Cardiac muscle cell (in vitro differentiated cells and primary cell): Measurements from ENCODE around the gene NAGA. TPM values are rescaled to one million over a fixed set of nuclear protein-coding genes. Genes with fewer than 3 reads are reported as not detected.

Source experiments
- DNase-seq, 2 donors: peaks; one replicate each; pipeline versions ENCODE4 v3.0.0 to v3.0.0-alpha.2; 2010 to 2017; ENCODE audit warnings: low read depth in 1 of 2, low spot score in 1 of 2
- H3K27ac ChIP-seq: fragments of 200-600 bp; sonication (generic); 2 replicates; pipeline ENCODE4 v1.5.1; 2016
- H3K27me3 ChIP-seq: fragments of 200-600 bp; sonication (generic); 2 replicates; pipeline ENCODE4 v1.6.0; 2016; ENCODE audit warnings: control low read depth
- H3K36me3 ChIP-seq: fragments of 200-600 bp; sonication (generic); 2 replicates; pipeline ENCODE4 v1.5.1; 2016; ENCODE audit warnings: control low read depth
- H3K4me1 ChIP-seq: fragments of 200-600 bp; sonication (generic); 2 replicates; pipeline ENCODE4 v1.8.1; 2017; ENCODE audit warnings: low read depth, mild to moderate bottlenecking, mixed run types
- H3K4me3 ChIP-seq: fragments of 200-600 bp; sonication (generic); 2 replicates; pipeline ENCODE4 v1.5.1; 2016; ENCODE audit warnings: mild to moderate bottlenecking
- H3K9me3 ChIP-seq: fragments of 200-600 bp; sonication (generic); 2 replicates; pipeline ENCODE4 v1.5.1; 2017; ENCODE audit warnings: low read depth, mild to moderate bottlenecking, control low read depth
- polyA plus RNA-seq: library from polyadenylated mRNA; unstranded; fragments of >200 nt; fragmentation: Nextera tagmentation; extraction: Ambion mirVana; gene quantifications from 2 replicates; pipeline ENCODE4 v1.2.1, GENCODE V29; 2016
- total RNA-seq: library from RNA; depleted of rRNA; stranded (reverse); fragments of >200 nt; gene quantifications from 2 replicates; pipeline ENCODE4 v1.2.3, GENCODE V29; 2016
- TF ChIP-seq, protein P1 (sequence below): IDR thresholded peaks from 2 replicates; pipeline ENCODE4 v1.5.1; 2012; ENCODE audit warnings: low read depth, mild to moderate bottlenecking, low read length

Gene NAGA
- total and polyA plus RNA-seq, 2 experiments from 2014 or later, result 22.8 to 31.7 TPM

DNA sequence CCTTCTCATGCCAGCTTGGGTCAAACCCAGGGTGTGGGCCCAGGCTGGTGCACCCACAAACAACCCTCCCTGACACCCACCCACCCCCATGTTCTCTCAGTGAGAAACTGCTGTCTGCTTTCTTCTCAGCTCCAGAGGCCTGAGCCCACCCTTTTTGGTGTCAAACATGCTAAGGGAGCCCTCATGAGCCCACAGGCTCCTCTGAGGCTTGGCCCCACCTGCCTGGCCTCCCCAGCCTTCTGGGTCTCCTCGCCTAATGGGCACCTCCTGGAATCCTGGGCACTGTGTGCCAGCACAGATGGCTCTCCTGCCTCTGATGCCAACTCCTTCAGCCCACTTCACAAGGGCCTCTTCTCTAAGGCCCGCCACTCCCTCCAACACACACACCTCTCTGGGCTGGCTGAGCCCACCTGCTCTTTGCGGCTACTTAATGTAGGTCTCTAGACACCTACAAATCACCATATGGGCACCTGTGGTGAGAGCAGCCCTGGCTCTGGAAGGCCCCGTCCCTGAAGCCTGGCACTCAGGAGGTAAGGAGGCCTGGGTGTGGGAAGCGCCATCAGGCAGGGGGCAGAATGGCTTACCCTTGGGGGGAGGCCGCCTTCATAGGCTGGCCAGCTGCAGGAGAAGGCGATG lies 4.4 kb downstream of the NAGA start:
- H3K27me3 ChIP-seq, result no peaks in the 10 kb centered on the region
- no peak for DNase-seq
- no peak overlapping the region for H3K27ac ChIP-seq
- H3K4me3 ChIP-seq, result no peak overlapping the region
- peaks cover 9% of the 10 kb centered on the region for H3K4me1 ChIP-seq
- no peaks in the 10 kb centered on the region for H3K9me3 ChIP-seq
- no peaks in the 10 kb centered on the region for H3K36me3 ChIP-seq
- TF ChIP-seq, protein P1, sequence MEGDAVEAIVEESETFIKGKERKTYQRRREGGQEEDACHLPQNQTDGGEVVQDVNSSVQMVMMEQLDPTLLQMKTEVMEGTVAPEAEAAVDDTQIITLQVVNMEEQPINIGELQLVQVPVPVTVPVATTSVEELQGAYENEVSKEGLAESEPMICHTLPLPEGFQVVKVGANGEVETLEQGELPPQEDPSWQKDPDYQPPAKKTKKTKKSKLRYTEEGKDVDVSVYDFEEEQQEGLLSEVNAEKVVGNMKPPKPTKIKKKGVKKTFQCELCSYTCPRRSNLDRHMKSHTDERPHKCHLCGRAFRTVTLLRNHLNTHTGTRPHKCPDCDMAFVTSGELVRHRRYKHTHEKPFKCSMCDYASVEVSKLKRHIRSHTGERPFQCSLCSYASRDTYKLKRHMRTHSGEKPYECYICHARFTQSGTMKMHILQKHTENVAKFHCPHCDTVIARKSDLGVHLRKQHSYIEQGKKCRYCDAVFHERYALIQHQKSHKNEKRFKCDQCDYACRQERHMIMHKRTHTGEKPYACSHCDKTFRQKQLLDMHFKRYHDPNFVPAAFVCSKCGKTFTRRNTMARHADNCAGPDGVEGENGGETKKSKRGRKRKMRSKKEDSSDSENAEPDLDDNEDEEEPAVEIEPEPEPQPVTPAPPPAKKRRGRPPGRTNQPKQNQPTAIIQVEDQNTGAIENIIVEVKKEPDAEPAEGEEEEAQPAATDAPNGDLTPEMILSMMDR, result no peak

- TF ChIP-seq, protein P1, result no peak
- no peaks in the 10 kb centered on the region for H3K9me3 ChIP-seq
- no peak overlapping the region for H3K27ac ChIP-seq
- H3K4me3 ChIP-seq, result no peak overlapping the region
- no peak for DNase-seq
- no peaks in the 10 kb centered on the region for H3K27me3 ChIP-seq
- peaks cover 3% of the 10 kb centered on the region for H3K36me3 ChIP-seq
- peaks cover 6% of the 10 kb centered on the region for H3K4me1 ChIP-seq
Observed at GRCh38 chr22:42065438-42066125, 5.0 kb downstream of the NAGA start.

DNA sequence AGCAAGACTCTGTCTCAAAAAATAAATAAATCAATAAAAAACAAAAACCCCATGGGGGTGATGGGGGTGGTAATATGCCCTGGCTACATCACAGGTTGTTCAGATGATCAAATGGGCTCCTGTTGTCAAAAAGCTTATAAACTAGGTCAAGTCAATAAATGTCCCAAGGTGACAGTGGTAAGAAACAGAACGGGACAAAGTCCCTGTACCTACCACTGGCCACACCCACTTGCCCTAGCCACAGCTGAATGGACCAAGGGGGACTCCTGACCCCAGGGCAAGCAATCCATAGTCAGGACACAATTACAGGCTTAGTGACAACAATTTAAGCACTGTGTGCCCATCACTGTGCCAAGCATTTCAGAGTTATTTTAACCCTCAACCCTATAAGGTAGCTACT lies 6.0 kb downstream of the NAGA start:
- no peaks in the 10 kb centered on the region for H3K9me3 ChIP-seq
- no peak for DNase-seq
- no peaks in the 10 kb centered on the region for H3K27me3 ChIP-seq
- TF ChIP-seq, protein P1, result no peak
- no peak overlapping the region for H3K4me3 ChIP-seq
- peaks cover 1% of the 10 kb centered on the region for H3K4me1 ChIP-seq
- H3K36me3 ChIP-seq, result peaks cover 11% of the 10 kb centered on the region
- H3K27ac ChIP-seq, result no peak overlapping the region

DNA sequence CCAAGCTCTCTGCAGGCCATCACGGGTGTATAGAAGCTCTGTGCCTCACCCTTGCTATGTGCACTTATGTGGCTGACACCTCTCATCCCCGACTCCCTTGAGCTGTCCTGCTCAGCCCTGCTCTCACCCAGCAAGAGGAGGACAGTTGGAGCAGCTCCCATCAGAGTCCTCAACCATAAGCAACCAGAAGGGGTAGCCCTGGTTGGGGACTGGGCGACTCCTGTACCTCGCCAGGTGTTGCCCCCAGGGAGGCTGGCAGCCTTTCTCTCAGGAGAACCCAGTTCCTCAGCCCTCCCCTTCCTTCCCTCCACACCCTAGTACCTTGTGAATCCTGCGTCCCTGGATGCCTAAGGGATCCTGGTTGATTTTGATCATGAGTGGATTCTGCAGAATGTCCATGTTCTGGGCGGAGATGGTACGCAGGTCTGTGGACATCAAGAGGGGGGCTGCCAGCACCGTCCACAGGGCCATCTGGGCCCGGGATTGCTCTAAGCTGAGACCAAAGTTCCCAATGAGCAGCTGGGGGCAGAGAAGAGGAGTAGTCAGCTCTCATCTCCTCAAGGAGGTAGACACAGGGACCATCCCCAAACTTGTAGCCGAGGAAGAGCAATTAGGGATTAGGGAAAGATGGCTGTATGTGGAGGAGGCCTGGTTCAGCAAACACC lies 8.0 kb downstream of the NAGA start:
- no peaks in the 10 kb centered on the region for H3K27me3 ChIP-seq
- no peak overlapping the region for H3K27ac ChIP-seq
- H3K4me1 ChIP-seq, result no peaks in the 10 kb centered on the region
- peaks cover 13% of the 10 kb centered on the region for H3K36me3 ChIP-seq
- H3K9me3 ChIP-seq, result no peaks in the 10 kb centered on the region
- TF ChIP-seq, protein P1, result no peak
- no peak for DNase-seq
- no peak overlapping the region for H3K4me3 ChIP-seq

DNA sequence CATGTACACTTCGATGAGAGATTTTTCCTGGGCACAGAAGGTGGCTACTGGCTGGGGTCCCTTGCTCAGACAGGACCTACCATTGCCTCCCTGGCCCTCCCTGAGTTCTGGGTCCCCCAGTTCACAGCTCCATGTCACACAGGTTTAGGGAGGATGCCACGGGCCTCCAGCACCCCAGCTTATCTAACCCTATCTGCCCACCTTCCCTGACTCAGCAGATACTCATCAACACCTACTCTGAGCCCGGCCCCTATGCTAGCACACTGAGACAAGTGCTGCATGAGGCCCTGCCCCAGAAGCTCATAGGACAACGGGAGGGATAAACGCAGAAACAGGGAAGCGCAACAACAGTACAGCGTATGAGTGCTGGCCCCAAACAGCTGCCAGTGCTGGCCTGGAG lies 9.6 kb downstream of the NAGA start:
- H3K4me1 ChIP-seq, result no peaks in the 10 kb centered on the region
- H3K27ac ChIP-seq, result no peak overlapping the region
- DNase-seq, result no peak
- TF ChIP-seq, protein P1, result no peak
- H3K36me3 ChIP-seq, result peaks cover 13% of the 10 kb centered on the region
- H3K27me3 ChIP-seq, result no peaks in the 10 kb centered on the region
- no peaks in the 10 kb centered on the region for H3K9me3 ChIP-seq
- H3K4me3 ChIP-seq, result no peak overlapping the region
